Activated T-cell treated with anti-CD3 and anti-CD28 coated beads, Interleukin-2, amount 50 U/mL, for 24 hours (primary cell): ENCODE results near the gene CD22.

Source experiments
- DNase-seq: peaks from one replicate; pipeline ENCODE4 v3.0.0-alpha.2; 2020
- H3K27ac Mint-ChIP-seq: 2 replicates; pipeline ENCODE4 v1.8.0; 2020; ENCODE audit warnings: mild to moderate bottlenecking, mixed read lengths
- H3K27me3 Mint-ChIP-seq: 2 replicates; pipeline ENCODE4 v1.8.0; 2020; ENCODE audit warnings: mixed read lengths
- H3K36me3 Mint-ChIP-seq: 2 replicates; pipeline ENCODE4 v1.8.0; 2020; ENCODE audit warnings: low read depth, mixed read lengths
- H3K4me1 Mint-ChIP-seq: 2 replicates; pipeline ENCODE4 v1.8.0; 2020; ENCODE audit warnings: low read depth, mixed read lengths
- H3K4me3 Mint-ChIP-seq: 2 replicates; pipeline ENCODE4 v1.8.0; 2020; ENCODE audit warnings: mild to moderate bottlenecking, moderate library complexity, mixed read lengths
- H3K9me3 Mint-ChIP-seq: 2 replicates; pipeline ENCODE4 v1.8.0; 2020; ENCODE audit warnings: mixed read lengths

Gene CD22

DNA sequence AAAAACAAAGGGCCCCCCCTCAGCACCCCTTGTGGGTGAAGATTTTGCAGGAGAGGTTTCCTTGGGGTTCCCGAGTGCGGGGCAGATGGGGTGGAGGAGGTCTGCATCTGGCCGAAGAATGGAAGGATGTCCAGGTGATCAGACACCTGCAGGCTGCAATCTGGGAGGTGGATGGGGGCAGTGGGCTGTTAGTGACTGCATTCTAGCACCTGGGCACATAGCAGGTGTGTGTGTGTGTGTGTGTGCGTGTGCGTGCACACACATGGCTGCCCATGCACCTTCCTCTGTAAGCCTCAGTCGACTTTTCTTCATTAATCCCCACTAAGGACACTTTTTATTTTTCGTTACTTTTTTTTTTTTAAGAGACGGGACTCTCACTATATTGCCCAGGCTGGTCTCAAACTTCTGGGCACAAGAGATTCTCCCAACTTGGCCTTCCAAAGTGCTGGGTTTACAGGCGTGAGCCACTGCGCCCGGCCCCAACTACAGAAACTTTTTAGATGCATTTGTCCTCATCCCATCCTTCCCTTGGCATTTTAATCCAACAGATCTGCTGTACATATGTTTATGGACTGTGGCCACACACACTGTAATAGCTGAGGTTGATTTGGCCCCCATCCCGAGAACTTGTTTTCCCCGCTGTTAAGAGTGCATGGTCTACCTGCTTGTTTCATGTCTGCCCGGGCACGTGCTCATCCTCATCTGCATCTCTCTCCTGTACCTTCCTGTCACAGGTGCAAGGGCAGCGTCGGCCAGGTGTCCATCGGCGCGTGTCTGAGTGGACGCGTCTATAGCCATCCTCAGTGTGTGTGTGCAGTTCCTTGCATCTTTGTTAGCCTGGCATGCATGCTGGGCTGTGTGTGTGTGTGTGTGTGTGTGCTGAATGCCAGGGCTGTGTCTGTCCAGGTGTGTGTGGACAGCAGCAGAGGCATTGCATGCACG lies 36.3 kb upstream of the CD22 start:
- Mint-ChIP-seq H3K4me3 (no peak overlapping the region), H3K9me3 (no peaks in the 10 kb centered on the region), H3K27ac (no peak overlapping the region), H3K4me1 (no peaks in the 10 kb centered on the region), H3K36me3 (no peaks in the 10 kb centered on the region), H3K27me3 (no peaks in the 10 kb centered on the region)
- DNase-seq: no peak

DNA sequence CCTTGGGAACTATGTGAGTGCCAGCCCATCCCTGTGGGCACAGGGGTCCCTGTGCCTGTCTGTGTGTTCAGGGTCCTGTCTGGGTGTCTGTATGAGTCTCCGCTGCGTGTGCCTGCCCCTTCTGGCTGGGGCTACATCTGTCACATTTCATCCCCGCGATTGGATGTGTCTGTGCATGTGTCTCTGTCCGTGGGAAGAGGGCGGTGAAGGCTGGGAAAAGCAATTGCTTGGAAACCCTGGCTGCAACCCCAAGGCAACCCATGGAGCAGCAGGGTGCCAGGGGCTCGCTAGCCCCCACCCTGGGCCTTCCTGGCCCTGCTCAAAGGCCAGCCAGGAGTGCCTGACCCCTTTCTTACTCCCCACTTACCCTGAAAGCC lies 35.6 kb upstream of the CD22 start:
- Mint-ChIP-seq H3K27ac (no peak overlapping the region), H3K27me3 (no peaks in the 10 kb centered on the region), H3K36me3 (no peaks in the 10 kb centered on the region), H3K9me3 (no peaks in the 10 kb centered on the region), H3K4me1 (no peaks in the 10 kb centered on the region), H3K4me3 (no peak overlapping the region)
- no peak for DNase-seq

DNA sequence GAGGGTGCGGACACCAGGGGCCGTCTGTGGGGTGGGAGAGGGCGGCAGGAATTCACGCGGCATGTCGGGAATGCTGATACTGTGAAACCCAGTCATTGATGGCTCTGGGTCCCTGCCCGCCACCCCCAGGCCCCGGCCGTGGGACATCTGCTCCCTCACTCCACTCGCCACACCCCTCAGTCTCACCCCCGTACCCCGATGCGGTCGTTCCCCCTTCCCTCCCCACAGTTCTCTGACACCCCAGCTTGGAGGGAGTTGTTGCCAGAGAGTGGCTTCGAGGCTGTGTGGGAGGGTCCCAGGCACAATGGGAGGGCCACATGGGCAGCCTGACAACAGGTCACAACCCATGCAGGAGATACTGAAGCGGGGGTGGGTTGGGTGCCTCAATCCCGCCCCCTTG lies 35.2 kb upstream of the CD22 start:
- no peaks in the 10 kb centered on the region for H3K4me1 Mint-ChIP-seq
- DNase-seq: no peak
- no peak overlapping the region for H3K27ac Mint-ChIP-seq
- no peak overlapping the region for H3K4me3 Mint-ChIP-seq
- H3K9me3 Mint-ChIP-seq: no peaks in the 10 kb centered on the region
- H3K36me3 Mint-ChIP-seq: no peaks in the 10 kb centered on the region
- no peaks in the 10 kb centered on the region for H3K27me3 Mint-ChIP-seq

- Mint-ChIP-seq H3K9me3 (no peaks in the 10 kb centered on the region), H3K4me1 (no peaks in the 10 kb centered on the region), H3K27me3 (no peaks in the 10 kb centered on the region), H3K4me3 (no peak overlapping the region), H3K27ac (no peak overlapping the region), H3K36me3 (no peaks in the 10 kb centered on the region)
- DNase-seq: no peak
Observed at GRCh38 chr19:35294328-35294727, 34.7 kb upstream of the CD22 start.

GRCh38 chr19:35294859-35295791 lies 33.9 kb upstream of the CD22 start:
- Mint-ChIP-seq H3K27me3 (no peaks in the 10 kb centered on the region), H3K4me3 (no peak overlapping the region), H3K27ac (peak overlapping the region; percentile 22)

GRCh38 chr19:35295792-35296462 lies 33.1 kb upstream of the CD22 start:
- Mint-ChIP-seq H3K4me3 (no peak overlapping the region), H3K27ac (peak overlapping the region; percentile 22), H3K36me3 (no peaks in the 10 kb centered on the region), H3K27me3 (no peaks in the 10 kb centered on the region), H3K4me1 (no peaks in the 10 kb centered on the region), H3K9me3 (no peaks in the 10 kb centered on the region)
- DNase-seq: peak; percentile 62

More at GRCh38 chr19:35294859-35295791, 33.9 kb upstream of the CD22 start:
- H3K9me3 Mint-ChIP-seq: no peaks in the 10 kb centered on the region
- H3K4me1 Mint-ChIP-seq: no peaks in the 10 kb centered on the region
- DNase-seq: no peak
- no peaks in the 10 kb centered on the region for H3K36me3 Mint-ChIP-seq

GRCh38 chr19:35296644-35297514 lies 32.1 kb upstream of the CD22 start:
- Mint-ChIP-seq H3K27me3 (no peaks in the 10 kb centered on the region), H3K4me3 (no peak overlapping the region), H3K27ac (no peak overlapping the region), H3K4me1 (no peaks in the 10 kb centered on the region), H3K9me3 (no peaks in the 10 kb centered on the region), H3K36me3 (no peaks in the 10 kb centered on the region)
- no peak for DNase-seq

- no peak for DNase-seq
- Mint-ChIP-seq H3K27me3 (no peaks in the 10 kb centered on the region), H3K4me1 (no peaks in the 10 kb centered on the region), H3K27ac (no peak overlapping the region), H3K4me3 (no peak overlapping the region), H3K36me3 (no peaks in the 10 kb centered on the region), H3K9me3 (no peaks in the 10 kb centered on the region)
Observed at GRCh38 chr19:35297515-35297848, 31.5 kb upstream of the CD22 start.

DNA sequence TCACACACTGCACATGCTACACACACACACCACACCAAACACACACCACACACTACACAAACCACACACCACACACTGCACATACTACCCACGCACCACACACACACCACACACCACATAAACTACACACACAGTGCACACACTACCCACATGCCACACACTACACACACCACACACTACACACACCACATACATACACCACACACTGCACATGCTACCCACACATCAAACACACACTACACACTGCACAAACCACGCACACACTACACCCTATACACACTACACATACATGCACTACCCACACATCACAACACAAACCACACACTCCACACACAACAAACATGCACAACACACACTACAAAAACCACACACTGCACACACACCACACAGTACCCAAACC lies 31.1 kb upstream of the CD22 start:
- Mint-ChIP-seq H3K4me1 (no peaks in the 10 kb centered on the region), H3K4me3 (no peak overlapping the region), H3K36me3 (no peaks in the 10 kb centered on the region), H3K9me3 (no peaks in the 10 kb centered on the region), H3K27me3 (no peaks in the 10 kb centered on the region), H3K27ac (no peak overlapping the region)
- DNase-seq: no peak

DNA sequence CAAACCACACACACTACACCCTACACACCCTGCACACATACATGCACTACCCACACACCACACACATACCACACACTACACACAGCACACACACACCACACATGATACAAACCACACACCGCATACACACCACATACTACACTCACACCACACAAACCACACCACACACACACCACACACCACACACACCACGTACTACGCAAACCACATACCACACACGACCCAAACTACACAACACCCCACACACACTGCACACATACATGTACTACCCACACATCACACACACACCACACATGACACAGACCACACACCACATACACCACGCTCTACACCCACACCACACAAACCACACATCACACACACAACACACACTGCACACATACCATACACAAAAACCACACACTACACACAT lies 30.4 kb upstream of the CD22 start:
- no peaks in the 10 kb centered on the region for H3K36me3 Mint-ChIP-seq
- DNase-seq: no peak
- H3K27ac Mint-ChIP-seq: no peak overlapping the region
- no peaks in the 10 kb centered on the region for H3K27me3 Mint-ChIP-seq
- no peaks in the 10 kb centered on the region for H3K9me3 Mint-ChIP-seq
- H3K4me3 Mint-ChIP-seq: no peak overlapping the region
- H3K4me1 Mint-ChIP-seq: no peaks in the 10 kb centered on the region

- H3K27ac Mint-ChIP-seq: no peak overlapping the region
- no peak overlapping the region for H3K4me3 Mint-ChIP-seq
- no peaks in the 10 kb centered on the region for H3K4me1 Mint-ChIP-seq
- H3K27me3 Mint-ChIP-seq: no peaks in the 10 kb centered on the region
- H3K9me3 Mint-ChIP-seq: no peaks in the 10 kb centered on the region
- H3K36me3 Mint-ChIP-seq: no peaks in the 10 kb centered on the region
- DNase-seq: no peak
Observed at GRCh38 chr19:35299523-35300338, 29.3 kb upstream of the CD22 start.

DNA sequence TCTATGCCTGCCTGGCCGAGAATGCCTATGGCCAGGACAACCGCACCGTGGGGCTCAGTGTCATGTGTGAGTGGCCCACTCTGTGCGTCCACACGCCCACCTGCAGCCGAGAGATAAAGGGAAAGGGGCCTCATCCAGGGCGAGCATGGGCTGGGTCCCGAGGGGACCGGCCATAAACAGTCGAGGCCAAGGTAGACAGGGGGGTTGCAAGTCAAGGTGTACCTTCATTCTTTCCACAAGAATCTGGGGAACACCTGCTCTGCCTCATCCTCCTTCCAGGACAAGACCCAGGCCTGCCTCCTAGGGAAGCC lies 28.7 kb upstream of the CD22 start:
- Mint-ChIP-seq H3K4me3 (no peak overlapping the region), H3K36me3 (no peaks in the 10 kb centered on the region), H3K4me1 (no peaks in the 10 kb centered on the region), H3K9me3 (no peaks in the 10 kb centered on the region), H3K27me3 (no peaks in the 10 kb centered on the region), H3K27ac (no peak overlapping the region)
- DNase-seq: no peak

DNA sequence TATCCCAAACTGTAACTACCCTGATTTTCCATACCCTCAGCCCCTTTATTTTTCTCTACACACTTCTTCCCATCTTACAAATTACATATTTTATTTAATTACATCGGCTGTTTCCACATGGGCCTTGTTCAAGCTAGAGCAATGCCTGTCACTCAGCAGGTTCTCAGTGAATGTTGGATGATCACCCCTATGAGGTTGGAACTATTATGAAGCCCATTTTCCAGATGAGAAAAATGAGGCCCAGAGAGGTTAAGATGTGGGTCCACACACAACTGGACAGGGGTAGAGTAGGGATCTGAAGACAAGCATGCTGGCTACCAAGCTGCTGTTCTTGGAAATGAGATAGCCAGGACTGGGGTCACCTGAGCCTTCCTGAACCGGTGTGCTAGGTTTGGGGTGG lies 27.0 kb upstream of the CD22 start:
- no peak overlapping the region for H3K27ac Mint-ChIP-seq
- no peak overlapping the region for H3K4me3 Mint-ChIP-seq
- no peaks in the 10 kb centered on the region for H3K9me3 Mint-ChIP-seq
- no peak for DNase-seq
- H3K4me1 Mint-ChIP-seq: no peaks in the 10 kb centered on the region
- H3K36me3 Mint-ChIP-seq: no peaks in the 10 kb centered on the region
- no peaks in the 10 kb centered on the region for H3K27me3 Mint-ChIP-seq
